ENCODE results near the gene GAB3.

- TF ChIP-seq, protein P1, sequence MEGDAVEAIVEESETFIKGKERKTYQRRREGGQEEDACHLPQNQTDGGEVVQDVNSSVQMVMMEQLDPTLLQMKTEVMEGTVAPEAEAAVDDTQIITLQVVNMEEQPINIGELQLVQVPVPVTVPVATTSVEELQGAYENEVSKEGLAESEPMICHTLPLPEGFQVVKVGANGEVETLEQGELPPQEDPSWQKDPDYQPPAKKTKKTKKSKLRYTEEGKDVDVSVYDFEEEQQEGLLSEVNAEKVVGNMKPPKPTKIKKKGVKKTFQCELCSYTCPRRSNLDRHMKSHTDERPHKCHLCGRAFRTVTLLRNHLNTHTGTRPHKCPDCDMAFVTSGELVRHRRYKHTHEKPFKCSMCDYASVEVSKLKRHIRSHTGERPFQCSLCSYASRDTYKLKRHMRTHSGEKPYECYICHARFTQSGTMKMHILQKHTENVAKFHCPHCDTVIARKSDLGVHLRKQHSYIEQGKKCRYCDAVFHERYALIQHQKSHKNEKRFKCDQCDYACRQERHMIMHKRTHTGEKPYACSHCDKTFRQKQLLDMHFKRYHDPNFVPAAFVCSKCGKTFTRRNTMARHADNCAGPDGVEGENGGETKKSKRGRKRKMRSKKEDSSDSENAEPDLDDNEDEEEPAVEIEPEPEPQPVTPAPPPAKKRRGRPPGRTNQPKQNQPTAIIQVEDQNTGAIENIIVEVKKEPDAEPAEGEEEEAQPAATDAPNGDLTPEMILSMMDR (IDR thresholded peaks at IDR 0.05; ENCODE audit: borderline replicate concordance, extremely low read depth, low read length, poor library complexity, severe bottlenecking): no peak
- TF ChIP-seq EZH2 (IDR thresholded peaks at IDR 0.05; ENCODE audit: borderline replicate concordance, low read depth, low read length, severe bottlenecking): no peak
Observed at GRCh38 chrX:154742613-154743012, 8.3 kb downstream of the GAB3 start.
